Smooth muscle cell (in vitro differentiated cells): ENCODE measurements around the gene UPK1A. TPM values are rescaled to one million over a fixed set of nuclear protein-coding genes. Genes with fewer than 3 reads are reported as not detected.

Experiments used
- DNase-seq: peaks from one replicate; lab custom pipeline; 2025; ENCODE audit not compliant: unreplicated experiment; lab: John Stamatoyannopoulos, UW
- H2AFZ ChIP-seq: fragments of 200-600 bp; sonication (generic); 2 replicates; pipeline ENCODE4 v1.6.0; 2016; ENCODE audit warnings: antibody characterized with exemption, low read depth, mild to moderate bottlenecking
- H3F3A ChIP-seq: fragments of 200-600 bp; sonication (generic); 2 replicates; pipeline ENCODE4 v1.6.0; 2017; ENCODE audit warnings: antibody characterized with exemption, low read depth
- H3K27ac ChIP-seq: fragments of 200-600 bp; sonication (generic); 2 replicates; pipeline ENCODE4 v1.5.1; 2016; ENCODE audit warnings: low read depth, mild to moderate bottlenecking
- H3K27me3 ChIP-seq: fragments of 200-600 bp; sonication (generic); 2 replicates; pipeline ENCODE4 v1.6.1; 2016; ENCODE audit warnings: low read depth, mild to moderate bottlenecking
- H3K36me3 ChIP-seq: fragments of 200-600 bp; sonication (generic); 2 replicates; pipeline ENCODE4 v1.5.1; 2016; ENCODE audit warnings: low read depth
- H3K4me1 ChIP-seq: fragments of 200-600 bp; sonication (generic); 2 replicates; pipeline ENCODE4 v1.5.1; 2016; ENCODE audit warnings: low read depth
- H3K4me2 ChIP-seq: fragments of 200-600 bp; sonication (generic); 2 replicates; pipeline ENCODE4 v1.6.0; 2016; ENCODE audit warnings: mild to moderate bottlenecking
- H3K4me3 ChIP-seq: fragments of 200-600 bp; sonication (generic); 2 replicates; pipeline ENCODE4 v1.5.1; 2016; ENCODE audit warnings: mild to moderate bottlenecking
- H3K79me2 ChIP-seq: fragments of 200-600 bp; sonication (generic); 2 replicates; pipeline ENCODE4 v1.6.0; 2016; ENCODE audit warnings: low read depth, mild to moderate bottlenecking
- H3K9ac ChIP-seq: fragments of 200-600 bp; sonication (generic); 2 replicates; pipeline ENCODE4 v1.6.0; 2016; ENCODE audit warnings: low read depth
- H3K9me3 ChIP-seq: fragments of 200-600 bp; sonication (generic); replicated peaks from 2 replicates; pipeline ENCODE4 v1.5.1; 2016; ENCODE audit warnings: low read depth
- H4K20me1 ChIP-seq: fragments of 200-600 bp; sonication (generic); 2 replicates; pipeline ENCODE4 v1.6.0; 2016; ENCODE audit warnings: low read depth
- WGBS: methylation state at CpG from one replicate; pipeline ENCODE4 v1.1.7; 2016; ENCODE audit warnings: low lambda C conversion rate; 5-methylcytosine and 5-hydroxymethylcytosine counted together
- polyA plus RNA-seq: library from polyadenylated mRNA; unstranded; fragments of >200 nt; fragmentation: Nextera tagmentation; extraction: Ambion mirVana; gene quantifications from 2 replicates; pipeline ENCODE4 v1.2.1, GENCODE V29; 2016
- total RNA-seq: library from RNA; depleted of rRNA; stranded (reverse); fragments of >200 nt; gene quantifications from 2 replicates; pipeline ENCODE4 v1.2.3, GENCODE V29; 2014
- TF ChIP-seq, protein P1 (sequence below): fragments of 200-600 bp; sonication (generic); IDR thresholded peaks from 2 replicates; pipeline ENCODE4 v1.5.1; 2017; ENCODE audit warnings: borderline replicate concordance, mild to moderate bottlenecking, antibody characterized with exemption; ENCODE audit not compliant: insufficient read depth, poor library complexity, severe bottlenecking

Gene UPK1A
- total and polyA plus RNA-seq, 2 experiments from 2014 or later, result 1.0 to 4.2 TPM

GRCh38 chr19:35713506-35713850 lies 47.2 kb downstream of the UPK1A start:
- H3K4me3 ChIP-seq, result no peak overlapping the region
- no peak overlapping the region for H3K9ac ChIP-seq
- H3K27me3 ChIP-seq, result no peaks in the 10 kb centered on the region
- H3K79me2 ChIP-seq, result peaks cover 3% of the 10 kb centered on the region
- no peaks in the 10 kb centered on the region for H3K9me3 ChIP-seq
- no peak overlapping the region for H3K4me2 ChIP-seq
- WGBS, result 83% methylated on average over 2 of the region's 2 CpGs
- peaks cover 6% of the 10 kb centered on the region for H3K4me1 ChIP-seq
- peaks cover 2% of the 10 kb centered on the region for H4K20me1 ChIP-seq
- H3K36me3 ChIP-seq, result no peaks in the 10 kb centered on the region
- H3K27ac ChIP-seq, result no peak overlapping the region
- TF ChIP-seq, protein P1, sequence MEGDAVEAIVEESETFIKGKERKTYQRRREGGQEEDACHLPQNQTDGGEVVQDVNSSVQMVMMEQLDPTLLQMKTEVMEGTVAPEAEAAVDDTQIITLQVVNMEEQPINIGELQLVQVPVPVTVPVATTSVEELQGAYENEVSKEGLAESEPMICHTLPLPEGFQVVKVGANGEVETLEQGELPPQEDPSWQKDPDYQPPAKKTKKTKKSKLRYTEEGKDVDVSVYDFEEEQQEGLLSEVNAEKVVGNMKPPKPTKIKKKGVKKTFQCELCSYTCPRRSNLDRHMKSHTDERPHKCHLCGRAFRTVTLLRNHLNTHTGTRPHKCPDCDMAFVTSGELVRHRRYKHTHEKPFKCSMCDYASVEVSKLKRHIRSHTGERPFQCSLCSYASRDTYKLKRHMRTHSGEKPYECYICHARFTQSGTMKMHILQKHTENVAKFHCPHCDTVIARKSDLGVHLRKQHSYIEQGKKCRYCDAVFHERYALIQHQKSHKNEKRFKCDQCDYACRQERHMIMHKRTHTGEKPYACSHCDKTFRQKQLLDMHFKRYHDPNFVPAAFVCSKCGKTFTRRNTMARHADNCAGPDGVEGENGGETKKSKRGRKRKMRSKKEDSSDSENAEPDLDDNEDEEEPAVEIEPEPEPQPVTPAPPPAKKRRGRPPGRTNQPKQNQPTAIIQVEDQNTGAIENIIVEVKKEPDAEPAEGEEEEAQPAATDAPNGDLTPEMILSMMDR, result no peak
- DNase-seq, result no peak
- no peak overlapping the region for H2AFZ ChIP-seq
- H3F3A ChIP-seq, result no peaks in the 10 kb centered on the region

GRCh38 chr19:35713904-35714495 lies 47.7 kb downstream of the UPK1A start:
- WGBS, result 91% methylated on average over 12 of the region's 12 CpGs
- no peak overlapping the region for H3K9ac ChIP-seq
- no peaks in the 10 kb centered on the region for H3K27me3 ChIP-seq
- H3F3A ChIP-seq, result no peaks in the 10 kb centered on the region
- no peaks in the 10 kb centered on the region for H3K9me3 ChIP-seq
- no peaks in the 10 kb centered on the region for H3K36me3 ChIP-seq
- H3K4me2 ChIP-seq, result no peak overlapping the region
- no peak overlapping the region for H3K4me3 ChIP-seq
- no peak overlapping the region for H2AFZ ChIP-seq
- peaks cover 8% of the 10 kb centered on the region for H3K79me2 ChIP-seq
- DNase-seq, result no peak
- peaks cover 10% of the 10 kb centered on the region for H3K4me1 ChIP-seq
- peaks cover 7% of the 10 kb centered on the region for H4K20me1 ChIP-seq
- H3K27ac ChIP-seq, result no peak overlapping the region
- TF ChIP-seq, protein P1, result no peak

GRCh38 chr19:35714601-35715354 lies 48.5 kb downstream of the UPK1A start:
- Histone ChIP-seq H3K4me2 (no peak overlapping the region), H3K4me1 (peaks cover 12% of the 10 kb centered on the region), H3K4me3 (no peak overlapping the region), H3K27ac (no peak overlapping the region), H3K9me3 (no peaks in the 10 kb centered on the region), H2AFZ (no peak overlapping the region), H3K79me2 (peaks cover 16% of the 10 kb centered on the region), H3K27me3 (no peaks in the 10 kb centered on the region), H3K36me3 (no peaks in the 10 kb centered on the region), H4K20me1 (peaks cover 15% of the 10 kb centered on the region), H3F3A (no peaks in the 10 kb centered on the region), H3K9ac (no peak overlapping the region)
- TF ChIP-seq, protein P1, result no peak
- 83% methylated on average over 14 of the region's 14 CpGs for WGBS
- DNase-seq, result no peak
